Caco-2 (cell line): ENCODE measurements around the gene FAM174A. TPM values are rescaled to one million over a fixed set of nuclear protein-coding genes. Genes with fewer than 3 reads are reported as not detected.

Experiments used
- BruUV-seq: library from RNA; stranded (reverse); fragments of 400-500 nt; replicated peaks from 2 replicates; lab custom pipeline; 2021; lab: Mats Ljungman, UMichigan
- CTCF ChIA-PET: fragments of 300-600 bp; sonication (Branson Sonifier 250); formaldehyde crosslinking; loops from one replicate; lab custom pipeline; 2022; ENCODE audit warnings: antibody characterized with exemption; lab: Charles Lee
- POLR2A ChIA-PET: fragments of 300-600 bp; sonication (Branson Sonifier 250); formaldehyde crosslinking; loops from one replicate; lab custom pipeline; 2022; ENCODE audit warnings: antibody characterized with exemption; lab: Charles Lee
- DNase-seq, 2 experiments: peaks; one replicate each; pipeline versions ENCODE4 v3.0.0 to v3.0.0-alpha.2; 2020 to 2022
- H3K27me3 ChIP-seq: replicated peaks from 2 replicates; pipeline ENCODE4 v1.6.0; 2011; ENCODE audit warnings: low read length; ENCODE audit not compliant: control insufficient read depth, insufficient read depth
- H3K36me3 ChIP-seq: 2 replicates; pipeline ENCODE4 v1.5.1; 2011; ENCODE audit warnings: low read length; ENCODE audit not compliant: control insufficient read depth, insufficient read depth
- H3K4me1 ChIP-seq: fragments of 250-450 bp; sonication (Bioruptor Pico); 2 replicates; pipeline ENCODE4 v1.5.1; 2020; ENCODE audit warnings: mild to moderate bottlenecking
- H3K4me3 ChIP-seq: 2 replicates; pipeline ENCODE4 v1.5.1; 2011; ENCODE audit warnings: low read depth, mild to moderate bottlenecking, control low read depth, low read length
- H3K9me3 ChIP-seq: fragments of 250-450 bp; sonication (Bioruptor Pico); 2 replicates; pipeline ENCODE4 v1.5.1; 2020; ENCODE audit warnings: mild to moderate bottlenecking, moderate library complexity
- H3K27ac Mint-ChIP-seq: one replicate; pipeline ENCODE4 v1.8.0; 2022; ENCODE audit warnings: mixed read lengths; ENCODE audit not compliant: unreplicated experiment
- H3K27me3 Mint-ChIP-seq: one replicate; pipeline ENCODE4 v1.8.0; 2022; ENCODE audit warnings: mixed read lengths; ENCODE audit not compliant: insufficient read depth, unreplicated experiment
- H3K36me3 Mint-ChIP-seq: one replicate; pipeline ENCODE4 v1.8.0; 2022; ENCODE audit warnings: mild to moderate bottlenecking, mixed read lengths; ENCODE audit not compliant: insufficient read depth, unreplicated experiment
- H3K4me1 Mint-ChIP-seq: one replicate; pipeline ENCODE4 v1.8.0; 2022; ENCODE audit warnings: low read depth, mixed read lengths; ENCODE audit not compliant: unreplicated experiment
- H3K4me3 Mint-ChIP-seq: one replicate; pipeline ENCODE4 v1.8.0; 2022; ENCODE audit warnings: mild to moderate bottlenecking, moderate library complexity, mixed read lengths; ENCODE audit not compliant: unreplicated experiment
- H3K9me3 Mint-ChIP-seq: one replicate; pipeline ENCODE4 v1.8.0; 2022; ENCODE audit warnings: mixed read lengths; ENCODE audit not compliant: unreplicated experiment
- CTCF ChIP-seq, 2 experiments: fragments of 200-600 bp in 1 of 2; IDR thresholded peaks; 1 replicate in 1 of 2; 2 replicates in 1 of 2; pipeline versions ENCODE4 v1.5.1 to v1.8.0; 2011 to 2022; ENCODE audit warnings: antibody characterized with exemption in 1 of 2, control low read depth in 1 of 2, inconsistent platforms in 1 of 2, low read depth in 1 of 2, low read length in 1 of 2, mild to moderate bottlenecking in 1 of 2, moderate library complexity in 1 of 2; ENCODE audit not compliant: insufficient read depth in 1 of 2, severe bottlenecking in 1 of 2, unreplicated experiment in 1 of 2
- intact Hi-C: fragments of 100-400 bp; cut with micrococcal nuclease; formaldehyde crosslinking; loops from one replicate; pipeline ENCODE4 v1.10.0; 2022; ENCODE audit not compliant: unreplicated experiment
- total RNA-seq: library from RNA; stranded (reverse); gene quantifications from 2 replicates; pipeline ENCODE4 v1.2.3, GENCODE V29; 2022

The FAM174A gene
- total RNA-seq, 1 experiment from 2014 or later = 4.3 TPM

- Mint-ChIP-seq H3K4me1 (no peaks in the 10 kb centered on the region), H3K36me3 (no peaks in the 10 kb centered on the region), H3K27me3 (peaks cover 4% of the 10 kb centered on the region), H3K27ac (no peak overlapping the region), H3K9me3 (no peaks in the 10 kb centered on the region), H3K4me3 (no peak overlapping the region)
- H3K27me3 ChIP-seq = no peaks in the 10 kb centered on the region
- no peaks in the 10 kb centered on the region for H3K36me3 ChIP-seq
- no TSS peak for BruUV-seq
- no peak for TF ChIP-seq CTCF (IDR thresholded peaks at IDR 0.05; ENCODE audit: insufficient read depth in 1 of 2, low read depth in 1 of 2, low read length in 1 of 2, severe bottlenecking in 1 of 2, unreplicated experiment in 1 of 2)
- H3K9me3 ChIP-seq = no peaks in the 10 kb centered on the region
- ChIA-PET POLR2A (no interaction called here), CTCF (no interaction called here)
- intact Hi-C loops = no loop called here
- no peak overlapping the region for H3K4me3 ChIP-seq
- H3K4me1 ChIP-seq = no peaks in the 10 kb centered on the region
- DNase-seq = no peak
These were observed 27.6 kb downstream of the FAM174A start for GRCh38 chr5:100562821-100563220.

- CTCF ChIA-PET = no interaction called here
- no TSS peak for BruUV-seq
- POLR2A ChIA-PET = no interaction called here
- Mint-ChIP-seq H3K9me3 (no peaks in the 10 kb centered on the region), H3K27ac (no peak overlapping the region), H3K4me1 (no peaks in the 10 kb centered on the region), H3K36me3 (no peaks in the 10 kb centered on the region), H3K27me3 (no peaks in the 10 kb centered on the region), H3K4me3 (no peak overlapping the region)
- H3K4me3 ChIP-seq = no peak overlapping the region
- no peak for TF ChIP-seq CTCF (IDR thresholded peaks at IDR 0.05; ENCODE audit: insufficient read depth in 1 of 2, low read depth in 1 of 2, low read length in 1 of 2, severe bottlenecking in 1 of 2, unreplicated experiment in 1 of 2)
- H3K27me3 ChIP-seq = no peaks in the 10 kb centered on the region
- intact Hi-C loops = no loop called here
- no peaks in the 10 kb centered on the region for H3K36me3 ChIP-seq
- no peaks in the 10 kb centered on the region for H3K4me1 ChIP-seq
- no peak for DNase-seq
- no peaks in the 10 kb centered on the region for H3K9me3 ChIP-seq
These were observed 31.4 kb downstream of the FAM174A start for GRCh38 chr5:100566382-100567141.

GRCh38 chr5:100574716-100575115 lies 39.5 kb downstream of the FAM174A start:
- no peak overlapping the region for H3K4me3 Mint-ChIP-seq
- intact Hi-C loops = no loop called here
- POLR2A ChIA-PET = no interaction called here
- no peaks in the 10 kb centered on the region for H3K4me1 ChIP-seq
- DNase-seq = no peak
- H3K9me3 ChIP-seq = no peaks in the 10 kb centered on the region
- no peaks in the 10 kb centered on the region for H3K27me3 Mint-ChIP-seq
- no peak for TF ChIP-seq CTCF (IDR thresholded peaks at IDR 0.05; ENCODE audit: insufficient read depth in 1 of 2, low read depth in 1 of 2, low read length in 1 of 2, severe bottlenecking in 1 of 2, unreplicated experiment in 1 of 2)
- BruUV-seq = no TSS peak
- H3K4me1 Mint-ChIP-seq = no peaks in the 10 kb centered on the region
- no peaks in the 10 kb centered on the region for H3K27me3 ChIP-seq
- no peak overlapping the region for H3K27ac Mint-ChIP-seq
- no peaks in the 10 kb centered on the region for H3K36me3 ChIP-seq
- H3K36me3 Mint-ChIP-seq = no peaks in the 10 kb centered on the region
- H3K4me3 ChIP-seq = no peak overlapping the region
- CTCF ChIA-PET = no interaction called here
- H3K9me3 Mint-ChIP-seq = no peaks in the 10 kb centered on the region
